ENCODE results near the gene PCLO.
"Not testable (repeated sequence)": the region's sequence is repeated elsewhere in the genome, so short reads cannot be mapped to it uniquely, and the experiment has no call there.

PCLO gene

GRCh38 chr7:83096065-83096580 lies 66.6 kb downstream of the PCLO start:
- Histone ChIP-seq H3K9ac (ENCODE audit: low read depth, low read length) (no peak overlapping the region), H3K4me3 (ENCODE audit: low read length) (no peak overlapping the region), H3K9me3 (ENCODE audit: insufficient read depth, low read depth, low read length) (no peaks in the 10 kb centered on the region), H3K36me3 (ENCODE audit: insufficient read depth, low read depth, low read length) (no peaks in the 10 kb centered on the region), H3K27me3 (ENCODE audit: insufficient read depth, low read length) (no peaks in the 10 kb centered on the region), H3K27ac (ENCODE audit: low read length) (no peak overlapping the region), H3K4me1 (ENCODE audit: insufficient read depth, low read length) (no peaks in the 10 kb centered on the region)

- no peak overlapping the region for H3K4me3 ChIP-seq (ENCODE audit: low read length)
- no peaks in the 10 kb centered on the region for H3K9me3 ChIP-seq (ENCODE audit: insufficient read depth, low read depth, low read length)
- no peaks in the 10 kb centered on the region for H3K4me1 ChIP-seq (ENCODE audit: insufficient read depth, low read length)
- no peak overlapping the region for H3K27ac ChIP-seq (ENCODE audit: low read length)
- H3K36me3 ChIP-seq (ENCODE audit: insufficient read depth, low read depth, low read length) = no peaks in the 10 kb centered on the region
- no peaks in the 10 kb centered on the region for H3K27me3 ChIP-seq (ENCODE audit: insufficient read depth, low read length)
- no peak overlapping the region for H3K9ac ChIP-seq (ENCODE audit: low read depth, low read length)
These were observed 77.4 kb downstream of the PCLO start for GRCh38 chr7:83085299-83085698.

GRCh38 chr7:83079879-83080278 lies 82.8 kb downstream of the PCLO start:
- H3K4me3 ChIP-seq (ENCODE audit: low read length); H3K9me3 ChIP-seq (ENCODE audit: insufficient read depth, low read depth, low read length); H3K9ac ChIP-seq (ENCODE audit: low read depth, low read length); H3K27ac ChIP-seq (ENCODE audit: low read length); H3K4me1 ChIP-seq (ENCODE audit: insufficient read depth, low read length); H3K36me3 ChIP-seq (ENCODE audit: insufficient read depth, low read depth, low read length); H3K27me3 ChIP-seq (ENCODE audit: insufficient read depth, low read length): not testable (repeated sequence)

GRCh38 chr7:83077328-83077727 lies 85.4 kb downstream of the PCLO start:
- Histone ChIP-seq H3K27ac (ENCODE audit: low read length) (no peak overlapping the region), H3K9me3 (ENCODE audit: insufficient read depth, low read depth, low read length) (no peaks in the 10 kb centered on the region), H3K36me3 (ENCODE audit: insufficient read depth, low read depth, low read length) (no peaks in the 10 kb centered on the region)

DNA sequence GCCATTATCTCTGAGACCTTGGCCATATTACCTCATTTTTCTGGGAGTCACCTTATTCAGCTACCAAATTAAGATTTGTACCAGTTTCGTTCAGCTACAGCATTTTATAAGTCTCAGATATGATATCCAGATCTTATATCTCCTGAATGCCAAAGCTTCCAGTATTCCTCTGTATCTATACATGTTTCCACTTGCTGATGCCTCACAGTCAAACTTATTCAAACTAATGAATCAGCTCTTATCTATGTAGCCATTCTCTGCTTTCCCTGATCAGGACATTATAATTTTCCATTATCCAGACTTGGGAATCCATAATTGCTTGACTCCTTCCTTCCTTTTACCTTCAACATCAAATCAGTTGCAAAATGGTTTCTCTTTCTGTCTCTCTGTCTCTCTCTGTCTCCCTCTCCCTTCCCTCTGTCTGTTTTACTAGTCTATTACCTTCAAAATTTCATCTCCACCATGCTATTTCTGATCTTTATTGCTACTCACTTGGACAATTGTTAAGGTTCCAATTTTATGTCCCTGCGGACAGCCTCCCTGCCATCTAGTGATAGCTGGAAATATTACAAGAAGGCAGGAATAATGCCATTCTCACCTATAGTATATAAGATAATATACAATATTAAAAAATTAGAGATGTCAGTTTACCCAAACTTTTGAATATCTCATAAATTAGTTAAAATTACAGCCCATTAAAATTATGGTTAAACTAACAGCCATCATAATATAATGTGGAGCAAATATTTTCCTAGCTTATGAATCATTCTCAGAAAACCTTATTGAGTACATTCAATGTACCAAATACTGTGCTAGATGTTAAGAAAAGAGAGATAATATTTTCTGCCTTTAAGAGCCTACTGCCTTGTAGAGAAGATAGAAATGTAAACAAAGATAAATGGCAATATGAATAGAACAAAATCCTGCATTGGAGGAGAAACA lies 89.8 kb downstream of the PCLO start:
- H3K36me3 ChIP-seq (ENCODE audit: insufficient read depth, low read depth, low read length) = no peaks in the 10 kb centered on the region
- no peak overlapping the region for H3K27ac ChIP-seq (ENCODE audit: low read length)
- no peak overlapping the region for H3K4me3 ChIP-seq (ENCODE audit: low read length)
- H3K9ac ChIP-seq (ENCODE audit: low read depth, low read length) = no peak overlapping the region
- no peaks in the 10 kb centered on the region for H3K9me3 ChIP-seq (ENCODE audit: insufficient read depth, low read depth, low read length)
- no peaks in the 10 kb centered on the region for H3K27me3 ChIP-seq (ENCODE audit: insufficient read depth, low read length)
- no peaks in the 10 kb centered on the region for H3K4me1 ChIP-seq (ENCODE audit: insufficient read depth, low read length)

More at GRCh38 chr7:83077328-83077727, 85.4 kb downstream of the PCLO start:
- H3K4me1 ChIP-seq (ENCODE audit: insufficient read depth, low read length) = no peaks in the 10 kb centered on the region
- no peaks in the 10 kb centered on the region for H3K27me3 ChIP-seq (ENCODE audit: insufficient read depth, low read length)
- no peak overlapping the region for H3K4me3 ChIP-seq (ENCODE audit: low read length)
- no peak overlapping the region for H3K9ac ChIP-seq (ENCODE audit: low read depth, low read length)

DNA sequence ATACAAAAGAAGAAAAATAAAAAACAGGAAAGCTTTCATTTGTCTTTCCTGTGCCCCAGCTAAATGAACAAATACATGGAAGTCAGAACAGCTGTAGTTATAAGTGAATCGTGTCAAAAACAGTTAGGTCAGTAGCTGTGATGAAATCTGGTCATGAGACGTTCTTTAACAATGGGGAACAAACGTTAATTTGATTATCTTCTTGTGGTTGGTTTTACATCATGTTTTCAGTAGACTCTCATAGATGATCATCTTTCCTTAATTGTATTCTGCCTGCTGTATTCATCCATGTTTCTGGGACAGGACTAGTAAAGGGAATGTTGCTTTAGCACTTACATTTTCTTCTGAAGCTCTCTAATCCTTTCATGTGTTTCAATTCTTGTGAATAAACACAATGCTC lies 97.0 kb downstream of the PCLO start:
- Histone ChIP-seq H3K4me1 (ENCODE audit: insufficient read depth, low read length) (no peaks in the 10 kb centered on the region), H3K36me3 (ENCODE audit: insufficient read depth, low read depth, low read length) (no peaks in the 10 kb centered on the region), H3K9me3 (ENCODE audit: insufficient read depth, low read depth, low read length) (no peaks in the 10 kb centered on the region), H3K4me3 (ENCODE audit: low read length) (no peak overlapping the region), H3K27me3 (ENCODE audit: insufficient read depth, low read length) (no peaks in the 10 kb centered on the region), H3K27ac (ENCODE audit: low read length) (no peak overlapping the region), H3K9ac (ENCODE audit: low read depth, low read length) (no peak overlapping the region)

GRCh38 chr7:83060218-83060617 lies 102.5 kb downstream of the PCLO start:
- Histone ChIP-seq H3K27ac (ENCODE audit: low read length) (no peak overlapping the region), H3K9ac (ENCODE audit: low read depth, low read length) (no peak overlapping the region), H3K4me3 (ENCODE audit: low read length) (no peak overlapping the region), H3K4me1 (ENCODE audit: insufficient read depth, low read length) (no peaks in the 10 kb centered on the region), H3K36me3 (ENCODE audit: insufficient read depth, low read depth, low read length) (no peaks in the 10 kb centered on the region), H3K9me3 (ENCODE audit: insufficient read depth, low read depth, low read length) (no peaks in the 10 kb centered on the region), H3K27me3 (ENCODE audit: insufficient read depth, low read length) (no peaks in the 10 kb centered on the region)

- Histone ChIP-seq H3K27me3 (ENCODE audit: insufficient read depth, low read length) (no peaks in the 10 kb centered on the region), H3K4me3 (ENCODE audit: low read length) (no peak overlapping the region), H3K9me3 (ENCODE audit: insufficient read depth, low read depth, low read length) (no peaks in the 10 kb centered on the region), H3K36me3 (ENCODE audit: insufficient read depth, low read depth, low read length) (no peaks in the 10 kb centered on the region), H3K27ac (ENCODE audit: low read length) (no peak overlapping the region), H3K4me1 (ENCODE audit: insufficient read depth, low read length) (no peaks in the 10 kb centered on the region), H3K9ac (ENCODE audit: low read depth, low read length) (no peak overlapping the region)
These were observed 104.0 kb downstream of the PCLO start for GRCh38 chr7:83058667-83059066.

DNA sequence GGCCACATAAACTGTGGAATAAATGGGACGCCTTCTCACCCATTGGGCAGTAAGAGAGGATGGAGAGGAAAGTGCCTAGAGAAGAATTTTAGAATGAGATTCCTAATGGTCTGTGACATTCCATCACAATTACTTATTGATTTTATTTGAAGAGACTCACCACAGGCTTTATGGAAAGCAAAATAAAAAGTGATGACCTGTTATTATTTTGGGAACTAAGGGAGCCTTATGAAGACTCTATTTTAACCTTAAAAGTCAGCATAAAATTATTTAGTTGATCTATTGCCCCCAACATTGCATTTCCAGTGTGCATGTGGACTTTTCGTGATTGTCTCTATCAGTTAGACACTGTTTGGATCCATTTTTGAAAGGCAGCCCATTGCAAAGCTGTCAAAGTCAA lies 107.5 kb downstream of the PCLO start:
- Histone ChIP-seq H3K4me1 (ENCODE audit: insufficient read depth, low read length) (no peaks in the 10 kb centered on the region), H3K27ac (ENCODE audit: low read length) (no peak overlapping the region)

GRCh38 chr7:83054472-83054871 lies 108.2 kb downstream of the PCLO start:
- Histone ChIP-seq H3K36me3 (ENCODE audit: insufficient read depth, low read depth, low read length) (no peaks in the 10 kb centered on the region), H3K9ac (ENCODE audit: low read depth, low read length) (no peak overlapping the region), H3K27ac (ENCODE audit: low read length) (no peak overlapping the region), H3K4me3 (ENCODE audit: low read length) (no peak overlapping the region), H3K9me3 (ENCODE audit: insufficient read depth, low read depth, low read length) (no peaks in the 10 kb centered on the region), H3K4me1 (ENCODE audit: insufficient read depth, low read length) (no peaks in the 10 kb centered on the region), H3K27me3 (ENCODE audit: insufficient read depth, low read length) (no peaks in the 10 kb centered on the region)

More for the DNA sequence above, 107.5 kb downstream of the PCLO start:
- Histone ChIP-seq H3K9me3 (ENCODE audit: insufficient read depth, low read depth, low read length) (no peaks in the 10 kb centered on the region), H3K9ac (ENCODE audit: low read depth, low read length) (no peak overlapping the region), H3K36me3 (ENCODE audit: insufficient read depth, low read depth, low read length) (no peaks in the 10 kb centered on the region), H3K4me3 (ENCODE audit: low read length) (no peak overlapping the region), H3K27me3 (ENCODE audit: insufficient read depth, low read length) (no peaks in the 10 kb centered on the region)

GRCh38 chr7:83053965-83054364 lies 108.7 kb downstream of the PCLO start:
- Histone ChIP-seq H3K27ac (ENCODE audit: low read length) (no peak overlapping the region), H3K4me1 (ENCODE audit: insufficient read depth, low read length) (no peaks in the 10 kb centered on the region), H3K9me3 (ENCODE audit: insufficient read depth, low read depth, low read length) (no peaks in the 10 kb centered on the region), H3K4me3 (ENCODE audit: low read length) (no peak overlapping the region), H3K9ac (ENCODE audit: low read depth, low read length) (no peak overlapping the region), H3K36me3 (ENCODE audit: insufficient read depth, low read depth, low read length) (no peaks in the 10 kb centered on the region), H3K27me3 (ENCODE audit: insufficient read depth, low read length) (no peaks in the 10 kb centered on the region)

GRCh38 chr7:83040484-83040883 lies 122.2 kb downstream of the PCLO start:
- H3K4me1 ChIP-seq (ENCODE audit: insufficient read depth, low read length) = peaks cover 7% of the 10 kb centered on the region
- no peak overlapping the region for H3K4me3 ChIP-seq (ENCODE audit: low read length)
- no peaks in the 10 kb centered on the region for H3K27me3 ChIP-seq (ENCODE audit: insufficient read depth, low read length)
- H3K36me3 ChIP-seq (ENCODE audit: insufficient read depth, low read depth, low read length) = no peaks in the 10 kb centered on the region
- no peak overlapping the region for H3K27ac ChIP-seq (ENCODE audit: low read length)
- H3K9me3 ChIP-seq (ENCODE audit: insufficient read depth, low read depth, low read length) = no peaks in the 10 kb centered on the region
- H3K9ac ChIP-seq (ENCODE audit: low read depth, low read length) = no peak overlapping the region
